NCI-H2029 (cell line): ENCODE results near the gene KIRREL1.

Experiments
- DNase-seq: peaks from one replicate; lab custom pipeline; 2025; lab: John Stamatoyannopoulos, UW

KIRREL1 gene

GRCh38 chr1:158035976-158036583 lies 42.6 kb downstream of the KIRREL1 start:
- DNase-seq, result no peak

GRCh38 chr1:158037008-158037865 lies 43.8 kb downstream of the KIRREL1 start:
- DNase-seq, result no peak

GRCh38 chr1:158037866-158038359 lies 44.5 kb downstream of the KIRREL1 start:
- no peak for DNase-seq

- no peak for DNase-seq
Measured at GRCh38 chr1:158038793-158039192, 45.3 kb downstream of the KIRREL1 start.

- DNase-seq, result no peak
Measured at GRCh38 chr1:158039380-158039779, 45.9 kb downstream of the KIRREL1 start.

GRCh38 chr1:158040323-158040722 lies 46.9 kb downstream of the KIRREL1 start:
- no peak for DNase-seq

- no peak for DNase-seq
Measured at GRCh38 chr1:158043232-158043631, 49.8 kb downstream of the KIRREL1 start.

GRCh38 chr1:158045639-158046038 lies 52.2 kb downstream of the KIRREL1 start:
- no peak for DNase-seq

- no peak for DNase-seq
Measured at GRCh38 chr1:158046715-158047510, 53.5 kb downstream of the KIRREL1 start.

- no peak for DNase-seq
Measured at GRCh38 chr1:158048371-158049067, 55.1 kb downstream of the KIRREL1 start.

- DNase-seq, result no peak
Measured at GRCh38 chr1:158049853-158050252, 56.4 kb downstream of the KIRREL1 start.

- no peak for DNase-seq
Measured at GRCh38 chr1:158053276-158053675, 59.8 kb downstream of the KIRREL1 start.

- DNase-seq, result no peak
Measured at GRCh38 chr1:158054721-158055120, 61.3 kb downstream of the KIRREL1 start.

GRCh38 chr1:158055854-158056253 lies 62.4 kb downstream of the KIRREL1 start:
- peak; percentile 27 for DNase-seq

- no peak for DNase-seq
Measured at GRCh38 chr1:158056498-158056897, 63.1 kb downstream of the KIRREL1 start.

- no peak for DNase-seq
Measured at GRCh38 chr1:158058237-158058985, 65.0 kb downstream of the KIRREL1 start.

GRCh38 chr1:158059984-158060383 lies 66.5 kb downstream of the KIRREL1 start:
- DNase-seq, result no peak

GRCh38 chr1:158062174-158062573 lies 68.7 kb downstream of the KIRREL1 start:
- no peak for DNase-seq

- DNase-seq, result no peak
Measured at GRCh38 chr1:158067662-158068061, 74.2 kb downstream of the KIRREL1 start.

- no peak for DNase-seq
Measured at GRCh38 chr1:158068918-158069317, 75.5 kb downstream of the KIRREL1 start.

- DNase-seq, result no peak
Measured at GRCh38 chr1:158071138-158071537, 77.7 kb downstream of the KIRREL1 start.
